A673 (cell line): ENCODE data around the gene ATP6V1F. TPM values are rescaled to one million over a fixed set of nuclear protein-coding genes. Genes with fewer than 3 reads are reported as not detected.

Experiments
- BruUV-seq: library from RNA; stranded (reverse); fragments of 400-500 nt; replicated peaks from 2 replicates; lab custom pipeline; 2021; lab: Mats Ljungman, UMichigan
- CTCF ChIA-PET: fragments of 300-600 bp; sonication (Branson Sonifier 250); formaldehyde crosslinking; loops from one replicate; lab custom pipeline; 2022; ENCODE audit warnings: antibody characterized with exemption; lab: Charles Lee
- POLR2A ChIA-PET: fragments of 300-600 bp; sonication (Branson Sonifier 250); formaldehyde crosslinking; loops from one replicate; lab custom pipeline; 2022; ENCODE audit warnings: antibody characterized with exemption; ENCODE audit not compliant: low non-redundant PET; lab: Charles Lee
- DNase-seq: peaks from one replicate; pipeline ENCODE4 v3.0.0-alpha.2; 2015; ENCODE audit warnings: low spot score
- H3K27ac ChIP-seq: fragments of 200-600 bp; sonication (generic); 2 replicates; pipeline ENCODE4 v1.5.1; 2016; ENCODE audit warnings: mixed run types, low read depth, mild to moderate bottlenecking, mixed read lengths, antibody characterized with exemption, low read length; ENCODE audit not compliant: poor library complexity, severe bottlenecking
- H3K27me3 ChIP-seq: fragments of 200-600 bp; sonication (generic); replicated peaks from 2 replicates; pipeline ENCODE4 v1.6.1; 2017; ENCODE audit warnings: mixed run types, low read depth, mild to moderate bottlenecking, mixed read lengths, antibody characterized with exemption, low read length; ENCODE audit not compliant: insufficient read depth, poor library complexity
- H3K36me3 ChIP-seq: fragments of 200-600 bp; sonication (generic); 2 replicates; pipeline ENCODE4 v1.6.1; 2016; ENCODE audit warnings: mixed run types, mild to moderate bottlenecking, mixed read lengths, antibody characterized with exemption, low read length; ENCODE audit not compliant: insufficient read depth, poor library complexity, severe bottlenecking
- H3K4me1 ChIP-seq: fragments of 200-600 bp; sonication (generic); 2 replicates; pipeline ENCODE4 v1.6.1; 2017; ENCODE audit warnings: mixed run types, mild to moderate bottlenecking, mixed read lengths, antibody characterized with exemption, low read length; ENCODE audit not compliant: insufficient read depth, poor library complexity, severe bottlenecking
- H3K4me3 ChIP-seq: fragments of 200-600 bp; sonication (generic); 2 replicates; pipeline ENCODE4 v1.5.1; 2016; ENCODE audit warnings: low read depth, mixed run types, mild to moderate bottlenecking, mixed read lengths, low read length; ENCODE audit not compliant: poor library complexity, severe bottlenecking
- H3K9me3 ChIP-seq: fragments of 200-600 bp; sonication (generic); 2 replicates; pipeline ENCODE4 v1.6.1; 2016; ENCODE audit warnings: mixed run types, low read depth, mild to moderate bottlenecking, mixed read lengths, antibody characterized with exemption, low read length; ENCODE audit not compliant: poor library complexity, severe bottlenecking
- EZH2 ChIP-seq: fragments of 200-600 bp; sonication (generic); IDR thresholded peaks from 2 replicates; pipeline ENCODE4 v1.6.1; 2017; ENCODE audit warnings: borderline replicate concordance, low read depth, mild to moderate bottlenecking, mixed read lengths, antibody characterized with exemption, low read length; ENCODE audit not compliant: poor library complexity, severe bottlenecking
- intact Hi-C: fragments of 100-400 bp; cut with micrococcal nuclease; formaldehyde crosslinking; loops from one replicate; pipeline ENCODE4 v1.10.0; 2022; ENCODE audit not compliant: unreplicated experiment
- total RNA-seq: library from RNA; stranded (reverse); gene quantifications from 2 replicates; pipeline ENCODE4 v1.2.3, GENCODE V29; 2021
- TF ChIP-seq, protein P1 (sequence below): fragments of 300-800, 200-600 bp; sonication (generic); conservative IDR thresholded peaks from 2 replicates; pipeline ENCODE4 v1.5.1; 2017; ENCODE audit warnings: low read depth, mild to moderate bottlenecking, antibody characterized with exemption, low read length, moderate library complexity, mixed read lengths

Gene ATP6V1F
- total RNA-seq, 1 experiment from 2014 or later = 148 TPM

DNA sequence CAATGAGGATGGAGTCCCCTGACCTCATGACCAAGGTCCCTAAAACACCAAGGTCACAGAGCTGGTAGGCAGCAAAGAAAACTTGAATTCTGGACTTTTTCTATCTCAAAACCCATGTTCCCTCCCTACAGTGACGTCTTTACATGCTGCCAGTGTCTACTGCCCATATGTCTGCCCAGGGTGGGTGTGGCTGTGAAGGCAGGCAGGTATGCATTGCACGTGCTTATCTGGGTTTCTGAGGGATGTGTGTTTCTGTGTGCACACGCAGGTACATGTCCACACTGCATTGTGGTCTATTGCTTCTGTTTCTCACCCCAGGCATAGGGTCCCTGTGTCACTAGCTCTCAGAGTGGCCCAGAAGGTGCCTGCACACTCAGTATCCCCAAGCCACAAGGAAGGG, 13.5 kb downstream of the ATP6V1F start:
- Histone ChIP-seq H3K4me1 (no peaks in the 10 kb centered on the region), H3K9me3 (no peaks in the 10 kb centered on the region), H3K36me3 (no peaks in the 10 kb centered on the region), H3K27me3 (no peaks in the 10 kb centered on the region), H3K4me3 (no peak overlapping the region), H3K27ac (no peak overlapping the region)
- no peak for DNase-seq
- intact Hi-C loops = no loop called here
- TF ChIP-seq, protein P1, sequence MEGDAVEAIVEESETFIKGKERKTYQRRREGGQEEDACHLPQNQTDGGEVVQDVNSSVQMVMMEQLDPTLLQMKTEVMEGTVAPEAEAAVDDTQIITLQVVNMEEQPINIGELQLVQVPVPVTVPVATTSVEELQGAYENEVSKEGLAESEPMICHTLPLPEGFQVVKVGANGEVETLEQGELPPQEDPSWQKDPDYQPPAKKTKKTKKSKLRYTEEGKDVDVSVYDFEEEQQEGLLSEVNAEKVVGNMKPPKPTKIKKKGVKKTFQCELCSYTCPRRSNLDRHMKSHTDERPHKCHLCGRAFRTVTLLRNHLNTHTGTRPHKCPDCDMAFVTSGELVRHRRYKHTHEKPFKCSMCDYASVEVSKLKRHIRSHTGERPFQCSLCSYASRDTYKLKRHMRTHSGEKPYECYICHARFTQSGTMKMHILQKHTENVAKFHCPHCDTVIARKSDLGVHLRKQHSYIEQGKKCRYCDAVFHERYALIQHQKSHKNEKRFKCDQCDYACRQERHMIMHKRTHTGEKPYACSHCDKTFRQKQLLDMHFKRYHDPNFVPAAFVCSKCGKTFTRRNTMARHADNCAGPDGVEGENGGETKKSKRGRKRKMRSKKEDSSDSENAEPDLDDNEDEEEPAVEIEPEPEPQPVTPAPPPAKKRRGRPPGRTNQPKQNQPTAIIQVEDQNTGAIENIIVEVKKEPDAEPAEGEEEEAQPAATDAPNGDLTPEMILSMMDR = no peak
- TF ChIP-seq EZH2 = no peak
- no TSS peak for BruUV-seq
- ChIA-PET POLR2A (no interaction called here), CTCF (no interaction called here)

DNA sequence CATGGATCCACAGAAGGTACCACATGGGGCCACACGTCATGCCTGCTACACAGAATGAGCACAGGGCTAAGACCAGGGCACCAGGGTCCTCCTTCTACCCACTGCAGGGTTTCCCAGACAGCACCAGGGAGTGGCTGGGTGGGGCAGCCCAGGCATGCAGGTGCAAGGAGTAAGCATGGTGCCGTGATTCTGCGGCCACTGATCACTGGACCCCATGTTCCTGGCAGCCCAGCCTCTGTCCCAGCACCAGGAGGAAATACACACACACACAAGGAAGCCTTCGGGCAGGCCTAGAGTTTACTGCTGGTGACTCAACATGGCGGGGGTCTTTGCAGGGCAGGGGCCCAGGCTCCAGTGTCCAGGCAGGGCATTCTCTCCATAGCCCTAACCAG, 13.9 kb downstream of the ATP6V1F start:
- intact Hi-C loops = no loop called here
- no peak for TF ChIP-seq EZH2
- TF ChIP-seq, protein P1 = no peak
- Histone ChIP-seq H3K4me1 (no peaks in the 10 kb centered on the region), H3K27ac (no peak overlapping the region), H3K4me3 (no peak overlapping the region), H3K9me3 (no peaks in the 10 kb centered on the region), H3K36me3 (no peaks in the 10 kb centered on the region), H3K27me3 (no peaks in the 10 kb centered on the region)
- CTCF ChIA-PET = no interaction called here
- no TSS peak for BruUV-seq
- DNase-seq = no peak
- POLR2A ChIA-PET = no interaction called here

DNA sequence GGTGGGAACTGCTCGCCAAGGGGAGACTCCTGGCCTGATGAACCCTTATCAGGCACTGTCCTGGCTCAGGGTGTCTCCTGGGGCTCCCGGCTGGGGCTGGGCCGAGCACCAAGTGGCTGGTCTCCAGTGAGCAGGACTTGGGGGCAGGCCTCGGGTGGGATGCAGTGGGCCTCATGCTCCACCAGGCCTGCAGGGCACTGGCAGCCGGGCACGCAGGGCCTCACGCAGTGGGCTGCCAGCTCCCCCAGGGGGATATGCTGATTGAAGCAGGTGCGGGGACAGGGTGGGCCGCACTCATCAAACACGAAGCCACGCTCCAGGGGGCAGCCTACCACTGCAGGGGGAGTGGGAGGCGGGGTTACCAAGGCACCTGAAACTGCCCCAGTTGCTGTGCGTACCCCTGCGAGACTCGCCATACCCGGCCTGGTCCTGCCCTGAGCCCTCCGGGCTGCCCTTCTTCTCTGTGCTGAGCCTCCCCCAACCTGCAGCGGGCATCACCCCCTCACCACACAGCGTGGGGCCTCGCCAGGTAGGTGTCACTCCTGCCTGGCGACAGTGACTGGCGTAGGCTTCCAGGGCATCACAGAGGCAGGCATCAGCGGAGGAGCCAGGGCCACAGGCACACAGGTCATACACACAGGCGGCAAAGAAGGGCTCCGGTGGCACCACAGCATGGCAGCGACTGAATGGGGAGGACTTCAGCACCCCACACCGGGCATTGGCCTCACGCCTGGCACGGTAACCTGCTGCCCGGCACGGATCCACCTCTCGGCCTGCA, 14.5 kb downstream of the ATP6V1F start:
- Histone ChIP-seq H3K27me3 (no peaks in the 10 kb centered on the region), H3K9me3 (no peaks in the 10 kb centered on the region), H3K4me3 (no peak overlapping the region), H3K36me3 (no peaks in the 10 kb centered on the region), H3K27ac (no peak overlapping the region), H3K4me1 (no peaks in the 10 kb centered on the region)
- intact Hi-C loops = no loop called here
- DNase-seq = no peak
- ChIA-PET CTCF (no interaction called here), POLR2A (no interaction called here)
- BruUV-seq = no TSS peak
- TF ChIP-seq EZH2 = no peak
- TF ChIP-seq, protein P1 = no peak
